Mucosa of descending colon (tissue), 3 donors: ENCODE data around the gene PEMT. TPM values are rescaled to one million over a fixed set of nuclear protein-coding genes. Genes with fewer than 3 reads are reported as not detected.

Experiments
- ATAC-seq: fragments of 200-7000 bp; cut with Tn5 transposase; one replicate; pipeline ENCODE4 v1.9.1; 2020; ENCODE audit warnings: mild to moderate bottlenecking, moderate library complexity
- DNase-seq, 3 donors: peaks; one replicate each; pipeline ENCODE4 v3.0.0-alpha.2; 2020
- H3K36me3 ChIP-seq: fragments of 200-600 bp; one replicate; pipeline ENCODE4 v1.8.0; 2021; ENCODE audit warnings: low read depth, mild to moderate bottlenecking
- H3K4me1 ChIP-seq: fragments of 200-600 bp; one replicate; pipeline ENCODE4 v1.8.0; 2021; ENCODE audit warnings: low read depth, mild to moderate bottlenecking
- H3K4me3 ChIP-seq: fragments of 200-600 bp; one replicate; pipeline ENCODE4 v1.8.0; 2021; ENCODE audit warnings: mild to moderate bottlenecking
- H3K9me3 ChIP-seq: fragments of 200-600 bp; one replicate; pipeline ENCODE4 v1.8.0; 2021; ENCODE audit warnings: mild to moderate bottlenecking
- CTCF ChIP-seq: fragments of 200-600 bp; IDR thresholded peaks from one replicate; pipeline ENCODE4 v1.8.0; 2022; ENCODE audit warnings: antibody characterized with exemption, mild to moderate bottlenecking
- intact Hi-C, 2 donors: fragments of 100-400 bp; cut with DNase I in 1 of 2; cut with micrococcal nuclease in 1 of 2; formaldehyde crosslinking; loops; one replicate each; pipeline versions ENCODE4 v1.11.0 to v1.11.1; 2022; cut with DNase I, micrococcal nuclease
- total RNA-seq, 3 donors: library from RNA; stranded (reverse); fragmentation: NEBNext Ultra II Directional in 2 of 3; extraction: Animal tissue kit (Norgen Biotek cat#: 25700) in 2 of 3; gene quantifications; one replicate each; pipeline versions ENCODE4 v1.2.1 to v1.2.4, GENCODE V29; 2021 to 2023
- donor health status: DM: no; HTN: no; CAD: no; lungs with moderate emphysema.
- donor health status: DM: no; HTN: no; CAD: no.
- donor health status: DM: no; HTN: yes; CAD: no.

The PEMT gene
- total RNA-seq, 3 donors from 2014 or later = 15.4 to 18.3 (median 16.1) TPM

- H3K36me3 ChIP-seq = no peaks in the 10 kb centered on the region
- H3K4me3 ChIP-seq = no peak overlapping the region
- DNase-seq (no peak), ATAC-seq (no peak)
- TF ChIP-seq CTCF = no peak
- peaks cover 4% of the 10 kb centered on the region for H3K4me1 ChIP-seq
- H3K9me3 ChIP-seq = no peaks in the 10 kb centered on the region
- intact Hi-C loops = no loop called here
These were observed 60.4 kb downstream of the PEMT start for GRCh38 chr17:17531156-17531555.

GRCh38 chr17:17528696-17529652 lies 62.5 kb downstream of the PEMT start:
- intact Hi-C loops = no loop called here
- DNase-seq = peak in 1 of 3 donors; percentile 17
- peak; percentile 20 for ATAC-seq
- Histone ChIP-seq H3K4me3 (no peak overlapping the region), H3K4me1 (peaks cover 8% of the 10 kb centered on the region), H3K36me3 (no peaks in the 10 kb centered on the region), H3K9me3 (no peaks in the 10 kb centered on the region)
- no peak for TF ChIP-seq CTCF

GRCh38 chr17:17527956-17528500 lies 63.5 kb downstream of the PEMT start:
- Histone ChIP-seq H3K9me3 (no peaks in the 10 kb centered on the region), H3K4me1 (peaks cover 8% of the 10 kb centered on the region), H3K4me3 (no peak overlapping the region), H3K36me3 (no peaks in the 10 kb centered on the region)
- DNase-seq (peak in 1 of 3 donors; percentile 30), ATAC-seq (no peak)
- no peak for TF ChIP-seq CTCF
- intact Hi-C loops = no loop called here

- Histone ChIP-seq H3K9me3 (no peaks in the 10 kb centered on the region), H3K4me1 (peaks cover 8% of the 10 kb centered on the region), H3K4me3 (no peak overlapping the region), H3K36me3 (no peaks in the 10 kb centered on the region)
- TF ChIP-seq CTCF = no peak
- no peak for DNase-seq
- ATAC-seq = no peak
- intact Hi-C loops = no loop called here
These were observed 64.0 kb downstream of the PEMT start for GRCh38 chr17:17527534-17527933.

GRCh38 chr17:17526369-17526768 lies 65.1 kb downstream of the PEMT start:
- DNase-seq (peak in 2 of 3 donors; percentile 25 to 49), ATAC-seq (peak; percentile 53)
- Histone ChIP-seq H3K36me3 (no peaks in the 10 kb centered on the region), H3K4me3 (no peak overlapping the region), H3K9me3 (no peaks in the 10 kb centered on the region), H3K4me1 (peaks cover 8% of the 10 kb centered on the region)
- intact Hi-C loops = no loop called here
- no peak for TF ChIP-seq CTCF
